ENCODE measurements around the gene DDX27. TPM values are rescaled to one million over a fixed set of nuclear protein-coding genes. Genes with fewer than 3 reads are reported as not detected.

Gene DDX27
- total RNA-seq, 2 donors from 2014 or later = 18.2 to 42.8 TPM

GRCh38 chr20:49287555-49288249 is 68.5 kb downstream of the DDX27 start:
- Histone ChIP-seq H3K36me3 (replicated peaks in 1 of 2; ENCODE audit: insufficient read depth in 1 of 2, low read depth in 2 of 2) (peaks cover 33 to 41% of the 10 kb centered on the region in 2 donors), H3K27ac (no peak overlapping the region), H3K27me3 (no peaks in the 10 kb centered on the region), H3K4me1 (peaks cover 22% of the 10 kb centered on the region), H3K4me3 (no peak overlapping the region), H3K9me3 (peaks cover 0 to 24% (median 0%) of the 10 kb centered on the region in 3 donors)
- DNase-seq = no peak
- no peak for ATAC-seq
- no peak for TF ChIP-seq CTCF (IDR thresholded peaks at IDR 0.05)
- no peak for TF ChIP-seq POLR2A (IDR thresholded peaks at IDR 0.05)
- intact Hi-C loops (cut with DNase I) = no loop called here

GRCh38 chr20:49288250-49288751 is 69.1 kb downstream of the DDX27 start:
- Histone ChIP-seq H3K4me1 (peaks cover 18% of the 10 kb centered on the region), H3K9me3 (peaks cover 0 to 24% (median 0%) of the 10 kb centered on the region in 3 donors), H3K27me3 (no peaks in the 10 kb centered on the region), H3K27ac (peak overlapping the region in 1 of 4 donors; percentile 27), H3K36me3 (replicated peaks in 1 of 2; ENCODE audit: insufficient read depth in 1 of 2, low read depth in 2 of 2) (peaks cover 32 to 36% of the 10 kb centered on the region in 2 donors), H3K4me3 (no peak overlapping the region)
- intact Hi-C loops (cut with DNase I) = no loop called here
- TF ChIP-seq CTCF (IDR thresholded peaks at IDR 0.05) (no peak), POLR2A (IDR thresholded peaks at IDR 0.05) (no peak)
- no peak for ATAC-seq
- WGBS, 2 donors = 94 to 95% methylated on average over 2 of the region's 2 CpGs
- no peak for DNase-seq

- DNase-seq = no peak
These were observed 69.8 kb downstream of the DDX27 start for GRCh38 chr20:49288784-49289696.

GRCh38 chr20:49290608-49291191 is 71.5 kb downstream of the DDX27 start:
- intact Hi-C loops (cut with DNase I) = no loop called here
- 92 to 96% methylated on average over 6 of the region's 6 CpGs for WGBS, 2 donors
- H3K27me3 ChIP-seq = no peaks in the 10 kb centered on the region
- H3K36me3 ChIP-seq (replicated peaks in 1 of 2; ENCODE audit: insufficient read depth in 1 of 2, low read depth in 2 of 2) = peaks cover 22 to 34% of the 10 kb centered on the region in 2 donors
- ATAC-seq (no peak), DNase-seq (no peak)
- peaks cover 11% of the 10 kb centered on the region for H3K4me1 ChIP-seq
- no peak overlapping the region for H3K27ac ChIP-seq
- peaks cover 0 to 18% (median 0%) of the 10 kb centered on the region in 3 donors for H3K9me3 ChIP-seq
- no peak overlapping the region for H3K4me3 ChIP-seq
- TF ChIP-seq CTCF (IDR thresholded peaks at IDR 0.05) = no peak
- no peak for TF ChIP-seq POLR2A (IDR thresholded peaks at IDR 0.05)

More at GRCh38 chr20:49288784-49289696, 69.8 kb downstream of the DDX27 start:
- intact Hi-C loops (cut with DNase I) = no loop called here
- Histone ChIP-seq H3K27ac (peak overlapping the region in 1 of 4 donors; percentile 27), H3K4me1 (peaks cover 11% of the 10 kb centered on the region), H3K4me3 (no peak overlapping the region), H3K36me3 (replicated peaks in 1 of 2; ENCODE audit: insufficient read depth in 1 of 2, low read depth in 2 of 2) (peaks cover 32 to 35% of the 10 kb centered on the region in 2 donors), H3K9me3 (peaks cover 0 to 24% (median 0%) of the 10 kb centered on the region in 3 donors), H3K27me3 (no peaks in the 10 kb centered on the region)
- ATAC-seq = no peak
- TF ChIP-seq POLR2A (IDR thresholded peaks at IDR 0.05) = no peak
- no peak for TF ChIP-seq CTCF (IDR thresholded peaks at IDR 0.05)
- WGBS, 2 donors = 76 to 86% methylated on average over 10 of the region's 10 CpGs
